Measurements from ENCODE around the gene KRTAP5-1. TPM values are rescaled to one million over a fixed set of nuclear protein-coding genes. Genes with fewer than 3 reads are reported as not detected.
"Not testable (repeated sequence)": the region's sequence is repeated elsewhere in the genome, so short reads cannot be mapped to it uniquely, and the experiment has no call there.

KRTAP5-1 gene
- polyA plus RNA-seq, 2 of the 4 experiments (the other 2 are of a cell fraction), result not detected

GRCh38 chr11:1597994-1598380 lies 12.9 kb upstream of the KRTAP5-1 start, which contains the start of gene KRTAP5-2:
KRTAP5-2 (minus strand) TSS chr11:1598294; CDS start chr11:1598250, 44 bp downstream.
- FAIRE-seq, result no peak
- H3K27ac ChIP-seq, result no peak within 1 kb of the TSS
- no peak within 1 kb of the TSS for H3K4me3 ChIP-seq
- H3K4me1 ChIP-seq, result no peaks in the 10 kb centered on the region
- no peak for ATAC-seq
- no peak within 1 kb of the TSS for H3K4me2 ChIP-seq
- WGBS (ENCODE audit: missing lambda C conversion rate), result 29% methylated on average over 1 of the region's 4 CpGs
- POLR2A ChIA-PET, result no interaction called here
- CTCF ChIA-PET, result interaction anchor here (0.7 to 5.8 kb wide), 11 partner anchors 8 to 94 kb away, joined by 3 to 48 read pairs (median 4); no protein-coding TSS in a partner anchor
- no peaks in the 10 kb centered on the region for H3K9me3 ChIP-seq
- TF ChIP-seq ATOH8 (CRISPR knock-in tag; IDR thresholded peaks at IDR 0.05; ENCODE audit: low read depth) (no peak), HDAC2 (IDR thresholded peaks at IDR 0.05) (no peak), HOXB13 (CRISPR knock-in tag; IDR thresholded peaks at IDR 0.05; ENCODE audit: low read depth) (no peak), REST (IDR thresholded peaks at IDR 0.05) (no peak)
- DNase-seq (ENCODE audit: low read depth in 1 of 2, low spot score in 1 of 2), result no peak

- POLR2A ChIA-PET, result no interaction called here
- TF ChIP-seq RARB (CRISPR knock-in tag; IDR thresholded peaks at IDR 0.05) (no peak), PHF8 (IDR thresholded peaks at IDR 0.05; ENCODE audit: borderline replicate concordance, low read depth) (no peak), ZFP36 (IDR thresholded peaks at IDR 0.05; ENCODE audit: borderline replicate concordance, partially characterized antibody) (no peak), KDM5A (IDR thresholded peaks at IDR 0.05) (no peak), BHLHE40 (IDR thresholded peaks at IDR 0.05; ENCODE audit: low read depth, low read length) (no peak), MAZ (IDR thresholded peaks at IDR 0.05; ENCODE audit: borderline replicate concordance, low read depth, low read length) (no peak), MYC (IDR thresholded peaks at IDR 0.05; ENCODE audit: borderline replicate concordance, low read length) (no peak), HDAC2 (IDR thresholded peaks at IDR 0.05) (no peak), E2F6 (IDR thresholded peaks at IDR 0.05; ENCODE audit: borderline replicate concordance, low read depth) (no peak), EHF (CRISPR knock-in tag; IDR thresholded peaks at IDR 0.05) (no peak), EP300 (IDR thresholded peaks at IDR 0.05) (no peak), PBX3 (IDR thresholded peaks at IDR 0.05) (no peak), KDM1A (IDR thresholded peaks at IDR 0.05; ENCODE audit: low read depth) (no peak), TFCP2L1 (CRISPR knock-in tag; IDR thresholded peaks at IDR 0.05) (no peak), REST (IDR thresholded peaks at IDR 0.05) (no peak), ELK1 (IDR thresholded peaks at IDR 0.05; ENCODE audit: low read depth, low read length) (no peak), SREBF2 (IDR thresholded peaks at IDR 0.05) (no peak), ZNF302 (CRISPR knock-in tag; IDR thresholded peaks at IDR 0.05) (no peak)
- no peaks in the 10 kb centered on the region for H3K4me1 ChIP-seq
- no peaks in the 10 kb centered on the region for H3K9me3 ChIP-seq
- WGBS (ENCODE audit: missing lambda C conversion rate), result 52% methylated on average over 9 of the region's 10 CpGs
- DNase-seq (ENCODE audit: low read depth in 1 of 2, low spot score in 1 of 2) (no peak), ATAC-seq (no peak), FAIRE-seq (no peak)
- no peak overlapping the region for H3K4me2 ChIP-seq
- no peak overlapping the region for H3K27ac ChIP-seq
- no peak overlapping the region for H3K4me3 ChIP-seq
- CTCF ChIA-PET, result interaction anchor here (0.7 to 5.8 kb wide), 12 partner anchors 15 to 55 kb away, joined by 3 to 48 read pairs (median 4); no protein-coding TSS in a partner anchor
Measured at GRCh38 chr11:1597331-1597993, 12.4 kb upstream of the KRTAP5-1 start.

- H3K4me1 ChIP-seq; DNase-seq (ENCODE audit: low read depth in 1 of 2, low spot score in 1 of 2); H3K9me3 ChIP-seq; H3K4me3 ChIP-seq; FAIRE-seq; POLR2A ChIA-PET; H3K27ac ChIP-seq; H3K4me2 ChIP-seq: not testable (repeated sequence)
- CTCF ChIA-PET, result interaction anchor here (0.7 to 5.8 kb wide), 14 partner anchors 12 to 548 kb away, joined by 3 to 48 read pairs (median 6); partner anchors contain the start of genes KRTAP5-3 and KRTAP5-5
- 0 out of 6 replicates have a peak, but pooled peaks of 1 of the 2 experiments have one; percentile 6 for ATAC-seq
- 66% methylated on average over 19 of the region's 19 CpGs for WGBS (ENCODE audit: missing lambda C conversion rate)
Measured at GRCh38 chr11:1596576-1597121, 11.6 kb upstream of the KRTAP5-1 start.

Measured in A549 (cell line).